LoVo (cell line): Measurements from ENCODE around the gene TCP11L1.
A peak's percentile ranks its signal among the peaks of the same experiment; 100 is the strongest.
"Not testable (repeated sequence)": the region's sequence is repeated elsewhere in the genome, so short reads cannot be mapped to it uniquely, and the experiment has no call there.

ENCODE experiments used
- DNase-seq: peaks from one replicate; pipeline ENCODE4 v3.0.0-alpha.2; 2016; ENCODE audit warnings: low spot score

TCP11L1 gene

DNA sequence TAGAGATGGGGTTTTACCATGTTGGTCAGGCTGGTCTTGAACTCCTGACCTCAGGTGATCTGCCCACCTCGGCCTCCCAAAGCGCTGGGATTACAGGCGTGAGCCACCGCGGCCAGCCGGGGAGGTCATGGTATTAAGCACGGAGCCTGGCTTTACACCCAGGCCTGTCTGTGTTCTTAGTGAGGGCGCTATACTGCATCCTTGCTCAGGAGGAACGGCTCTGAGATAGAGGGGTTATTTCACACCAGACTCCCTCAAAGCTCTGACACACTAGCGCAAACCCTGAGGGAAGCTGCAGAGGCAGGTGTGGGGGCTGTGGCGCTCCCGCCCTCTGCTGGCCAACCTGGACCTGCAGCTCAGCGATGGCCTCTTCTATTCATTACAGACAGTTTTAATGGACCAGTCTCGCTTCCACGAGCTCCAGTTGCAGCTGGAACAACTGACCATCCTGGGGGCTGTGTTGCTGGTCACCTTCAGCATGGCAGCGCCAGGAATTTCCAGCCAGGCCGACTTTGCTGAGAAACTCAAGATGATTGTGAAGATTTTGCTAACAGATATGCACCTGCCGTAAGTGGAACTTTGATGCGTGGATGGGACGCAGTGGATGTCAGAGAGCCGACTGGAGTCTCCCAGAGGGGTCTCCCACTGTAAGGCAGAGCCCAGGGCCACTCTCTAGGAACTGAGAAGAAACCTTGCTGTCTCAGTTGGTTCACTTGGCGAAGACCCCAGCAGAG is 26.2 kb downstream of the TCP11L1 start:
- DNase-seq: peak; percentile 64

DNA sequence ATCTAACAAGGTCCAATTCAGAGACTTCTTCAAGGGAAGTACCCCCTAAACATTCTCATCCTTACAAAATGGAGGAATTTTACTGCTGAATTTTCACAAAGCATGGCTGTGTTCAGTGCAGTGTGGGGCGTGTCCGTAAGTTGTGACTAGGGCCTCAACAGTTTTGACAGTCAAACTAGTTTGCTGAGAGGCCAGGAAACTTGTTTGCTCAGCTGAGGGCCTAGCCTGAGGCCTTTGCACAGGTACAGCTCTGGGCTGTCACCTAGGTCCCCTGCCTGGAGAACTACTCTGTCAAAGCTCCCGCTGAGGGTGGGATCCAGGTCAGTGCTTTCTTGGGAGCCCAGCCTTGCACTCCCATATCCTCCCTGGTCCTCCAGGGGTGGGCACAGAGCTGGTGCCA is 27.9 kb downstream of the TCP11L1 start:
- no peak for DNase-seq

DNA sequence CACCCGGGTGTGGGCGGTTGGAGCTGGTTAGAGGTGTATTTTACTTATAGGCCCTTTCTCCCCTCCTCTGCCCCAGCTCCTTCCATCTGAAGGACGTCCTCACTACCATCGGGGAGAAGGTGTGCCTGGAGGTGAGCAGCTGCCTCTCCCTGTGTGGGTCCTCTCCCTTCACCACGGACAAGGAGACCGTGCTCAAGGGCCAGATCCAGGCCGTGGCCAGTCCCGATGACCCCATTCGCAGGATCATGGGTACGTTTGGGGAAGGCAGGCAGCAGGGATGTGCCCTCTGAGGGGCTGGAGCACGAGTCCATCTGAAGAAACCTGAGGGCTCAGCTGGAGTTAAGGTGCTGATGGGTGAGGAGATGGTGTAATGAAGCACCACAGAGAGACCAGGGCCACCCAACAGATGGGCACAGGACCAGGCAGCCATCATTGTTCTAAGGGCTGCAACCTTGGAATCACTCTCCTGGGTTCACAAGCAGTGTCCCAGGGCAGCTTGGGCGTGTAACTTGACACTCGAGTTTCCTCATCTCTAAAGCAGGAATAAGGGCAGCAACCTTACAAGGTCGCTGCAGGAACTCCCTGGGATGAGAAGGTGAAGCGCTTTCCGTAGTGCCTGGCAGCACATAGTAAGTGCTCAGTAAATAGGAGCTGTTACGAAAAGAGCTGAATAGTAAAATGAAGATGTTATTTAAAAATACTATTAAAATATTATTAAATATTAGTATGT is 29.4 kb downstream of the TCP11L1 start:
- DNase-seq: no peak

DNA sequence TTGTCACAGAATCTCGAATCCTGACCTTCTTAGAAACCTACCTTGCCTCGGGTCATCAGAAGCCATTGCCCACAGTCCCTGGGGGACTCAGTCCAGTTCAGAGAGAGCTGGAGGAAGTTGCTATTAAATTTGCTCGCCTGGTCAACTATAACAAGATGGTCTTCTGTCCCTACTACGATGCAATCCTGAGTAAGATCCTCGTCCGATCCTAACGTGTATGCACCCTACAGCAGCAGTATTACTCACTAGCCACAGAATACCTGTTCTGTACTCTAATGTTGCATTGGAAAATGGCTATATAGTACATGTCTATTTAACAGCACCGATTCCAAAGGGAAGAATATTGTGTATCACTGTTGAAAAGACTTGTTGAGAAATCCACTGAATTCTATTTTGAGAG is 33.1 kb downstream of the TCP11L1 start:
- DNase-seq: no peak

DNA sequence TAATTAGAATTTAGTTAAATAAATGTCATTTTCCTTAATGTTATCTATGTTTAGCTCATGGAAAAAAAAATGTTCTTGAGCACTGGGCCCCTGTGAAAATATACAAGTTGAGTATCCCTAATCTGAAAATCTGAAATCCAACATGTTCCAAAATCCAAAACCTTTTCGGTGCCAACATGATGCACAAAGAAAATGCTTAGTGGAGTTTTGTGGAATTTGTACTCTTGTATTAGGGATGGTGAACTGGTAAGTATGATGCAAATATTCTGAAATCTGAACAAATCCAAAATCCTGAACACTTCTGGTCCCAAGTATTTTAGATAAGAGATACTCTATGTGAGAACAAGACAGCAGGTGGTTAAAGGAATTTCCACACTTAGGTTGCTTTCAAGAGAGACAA is 44.5 kb downstream of the TCP11L1 start:
- no peak for DNase-seq

DNA sequence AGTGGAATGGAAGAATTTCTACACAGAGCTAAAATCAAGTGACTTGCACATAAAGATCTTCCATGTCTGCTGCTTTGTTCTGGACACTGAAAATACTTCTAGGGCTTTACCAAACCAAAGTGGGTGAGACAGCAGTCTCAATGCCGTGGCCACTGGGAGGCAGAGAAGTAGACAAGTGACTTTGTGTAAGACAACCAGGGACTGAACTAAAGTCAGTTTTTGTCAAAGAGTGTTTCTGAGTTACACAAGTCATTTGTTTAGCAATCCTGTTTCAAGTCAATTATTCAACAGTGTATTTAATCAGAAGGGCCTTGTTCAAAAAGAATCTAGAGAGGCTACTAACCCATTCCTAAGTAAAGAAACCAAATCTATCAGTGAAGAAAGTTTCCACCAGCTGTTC is 46.6 kb downstream of the TCP11L1 start:
- no peak for DNase-seq

DNA sequence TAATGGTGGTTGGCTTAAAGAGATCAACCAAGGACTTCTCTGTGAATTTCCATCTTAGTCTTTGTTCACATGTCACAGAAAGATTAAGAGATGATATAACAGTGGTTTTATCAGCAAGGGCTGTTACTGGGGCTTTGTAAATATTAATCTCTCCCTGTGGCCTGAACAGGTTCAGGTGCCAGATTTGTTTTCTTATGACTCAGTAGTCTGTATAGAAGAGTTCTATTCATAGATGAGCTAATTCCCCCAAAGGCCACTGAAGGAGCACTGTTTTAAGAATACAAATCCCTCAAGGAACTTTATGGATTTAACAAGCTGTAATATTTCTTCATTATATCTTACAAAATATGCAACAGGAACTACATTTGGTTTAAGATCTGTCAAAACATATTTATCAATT is 50.4 kb downstream of the TCP11L1 start:
- DNase-seq: peak; percentile 11

DNA sequence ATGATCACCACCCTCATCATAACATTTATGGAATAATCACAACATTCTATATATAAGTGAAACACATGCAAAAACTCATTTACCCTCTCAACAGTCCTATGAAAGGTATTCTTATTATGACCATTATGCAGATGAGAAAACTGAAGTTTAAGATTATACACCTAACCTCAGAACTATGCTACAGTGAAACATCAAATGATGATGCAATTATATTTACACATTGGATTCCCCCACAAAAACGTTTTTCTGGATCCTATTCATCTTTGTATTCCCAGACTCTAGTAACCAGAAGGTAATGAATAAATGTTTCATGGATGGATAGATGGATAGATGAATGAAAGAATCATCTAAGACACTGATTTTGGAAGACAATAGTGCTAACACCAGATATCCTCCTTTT is 54.8 kb downstream of the TCP11L1 start:
- no peak for DNase-seq

DNA sequence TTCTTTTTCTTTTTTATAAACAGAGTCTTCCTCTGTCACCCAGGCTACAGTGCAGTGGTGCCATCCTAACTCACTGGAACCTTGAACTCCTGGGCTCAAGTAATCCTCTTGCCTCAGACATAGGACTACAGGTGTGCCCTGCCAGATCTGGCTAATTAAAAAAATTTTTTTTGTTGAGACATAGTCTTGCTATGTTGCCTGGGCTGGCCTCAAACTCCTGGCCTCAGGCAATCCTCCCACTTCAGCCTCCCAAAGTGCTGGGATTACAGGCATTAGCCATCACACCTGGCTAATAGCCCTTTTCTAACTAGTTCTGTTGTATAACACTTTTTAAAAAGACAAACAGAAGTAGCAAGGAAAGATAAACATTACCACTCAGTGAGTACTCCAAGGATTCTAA is 64.5 kb downstream of the TCP11L1 start:
- DNase-seq: no peak

DNA sequence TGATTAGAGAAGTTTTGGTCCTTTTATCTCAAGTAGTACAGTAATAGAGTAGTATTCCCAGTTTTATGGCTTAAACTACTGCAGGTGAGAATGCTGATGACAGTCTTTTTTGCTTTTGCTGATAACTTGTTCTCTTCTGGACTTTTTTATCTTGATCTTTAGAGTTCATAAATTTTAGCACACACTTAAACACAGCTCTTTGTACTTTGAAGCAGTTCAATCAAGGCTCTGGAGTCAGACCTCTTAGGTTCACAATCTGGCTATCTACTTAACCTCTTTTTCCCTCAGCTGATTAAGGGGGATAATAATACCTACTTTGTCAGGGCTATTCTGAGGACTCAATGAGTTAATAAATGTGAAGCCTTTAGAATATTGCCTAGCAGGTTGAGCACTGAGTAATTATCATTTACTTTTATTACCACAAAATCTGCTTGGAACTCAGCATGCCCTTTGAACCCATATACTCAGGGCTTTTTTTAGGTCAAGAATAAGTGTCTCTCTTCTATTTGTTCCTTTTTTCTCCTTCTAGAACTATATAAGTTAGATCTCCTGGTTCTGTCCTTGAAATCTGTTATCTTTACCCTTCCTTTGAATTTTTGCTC is 70.0 kb downstream of the TCP11L1 start:
- DNase-seq: no peak

DNA sequence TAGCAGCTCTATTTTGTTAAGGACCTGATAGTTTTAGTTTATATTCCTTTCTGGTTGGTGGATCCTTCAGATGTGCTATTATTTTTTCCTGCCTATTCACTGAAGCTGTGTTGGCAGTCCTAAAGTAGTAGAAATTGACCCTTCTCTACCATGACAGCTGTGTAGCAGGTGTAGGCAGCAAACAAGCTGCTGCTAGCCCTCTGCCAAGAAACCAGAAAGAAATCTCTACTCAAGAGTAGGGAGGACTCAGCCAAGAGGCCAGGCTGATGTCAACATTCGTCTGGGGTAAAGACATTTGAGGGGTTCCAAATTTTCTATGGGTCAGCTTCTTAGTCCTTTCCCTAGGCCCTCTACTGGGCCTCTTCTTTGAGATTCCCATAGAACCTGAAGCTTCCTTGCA is 70.7 kb downstream of the TCP11L1 start:
- no peak for DNase-seq

DNA sequence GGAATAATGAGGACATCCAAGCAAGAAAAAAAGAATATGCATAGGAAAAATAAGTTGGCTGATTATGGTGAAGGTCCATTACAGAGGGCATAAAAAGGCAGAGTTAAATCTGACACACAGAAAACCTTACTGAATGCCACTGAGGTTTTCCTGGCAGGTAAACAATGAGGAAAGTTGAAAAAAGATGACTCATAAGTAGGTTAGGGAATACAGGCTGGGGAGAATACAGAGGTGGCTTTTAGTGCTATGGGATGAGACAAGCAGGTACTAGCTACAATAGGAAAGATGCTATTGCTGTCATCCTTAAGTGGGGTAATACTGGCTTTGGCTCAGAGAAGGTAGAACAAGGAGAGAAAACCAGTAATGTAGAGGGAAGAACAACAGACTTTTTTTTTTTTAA is 77.2 kb downstream of the TCP11L1 start:
- DNase-seq: peak; percentile 42

DNA sequence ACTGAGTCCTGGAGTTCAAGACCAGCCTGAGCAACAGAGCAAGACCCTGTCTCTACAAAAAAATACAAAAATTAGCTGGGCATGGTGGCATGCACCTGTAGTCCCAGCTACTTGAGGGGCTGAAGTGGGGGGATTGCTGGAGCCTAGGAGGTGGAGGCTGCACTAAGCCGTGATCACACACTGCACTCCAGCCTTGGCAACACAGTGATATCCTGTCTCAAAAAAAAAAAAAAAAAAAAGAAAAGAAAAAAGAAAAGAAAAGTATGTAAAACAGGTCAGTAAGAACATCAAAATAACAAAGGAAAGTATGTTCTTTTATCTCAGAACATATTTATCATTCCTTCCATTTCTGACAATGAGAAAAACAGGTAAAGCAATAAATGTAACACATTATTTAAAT is 83.3 kb downstream of the TCP11L1 start:
- not testable (repeated sequence) for DNase-seq
